ENCODE results near the gene ZNF429. TPM values are rescaled to one million over a fixed set of nuclear protein-coding genes. Genes with fewer than 3 reads are reported as not detected.
A peak's percentile ranks its signal among the peaks of the same experiment; 100 is the strongest.

Gene ZNF429
- total RNA-seq, 2 experiments from 2014 or later: 11.8 to 14.7 TPM

DNA sequence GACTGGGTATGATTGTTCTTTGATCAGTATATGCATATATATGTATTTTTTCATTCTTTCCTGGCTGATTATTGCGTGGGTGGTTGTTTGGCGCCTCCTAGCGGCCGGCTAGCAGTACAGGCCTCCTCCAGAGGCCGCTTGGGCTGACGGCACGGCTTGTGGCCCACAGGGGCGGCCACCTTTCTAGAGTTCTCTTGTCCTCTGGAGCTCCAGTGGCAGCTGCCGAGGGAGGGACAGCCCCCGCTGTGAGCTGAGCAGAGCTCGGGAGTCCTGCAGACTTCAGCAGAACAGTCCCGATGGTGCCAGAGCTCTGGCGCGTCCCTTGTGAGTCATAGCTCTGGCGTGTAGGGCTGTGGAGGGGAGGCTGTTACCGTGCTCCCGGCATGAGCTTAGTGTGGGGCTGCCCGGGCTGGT lies 22.5 kb upstream of the ZNF429 start:
- no peaks in the 10 kb centered on the region for H3K27me3 Mint-ChIP-seq
- no peak overlapping the region for H3K27ac Mint-ChIP-seq
- POLR2A ChIA-PET: no interaction called here
- H3K4me1 Mint-ChIP-seq (ENCODE audit: low read depth): no peaks in the 10 kb centered on the region
- TF ChIP-seq, protein P1, sequence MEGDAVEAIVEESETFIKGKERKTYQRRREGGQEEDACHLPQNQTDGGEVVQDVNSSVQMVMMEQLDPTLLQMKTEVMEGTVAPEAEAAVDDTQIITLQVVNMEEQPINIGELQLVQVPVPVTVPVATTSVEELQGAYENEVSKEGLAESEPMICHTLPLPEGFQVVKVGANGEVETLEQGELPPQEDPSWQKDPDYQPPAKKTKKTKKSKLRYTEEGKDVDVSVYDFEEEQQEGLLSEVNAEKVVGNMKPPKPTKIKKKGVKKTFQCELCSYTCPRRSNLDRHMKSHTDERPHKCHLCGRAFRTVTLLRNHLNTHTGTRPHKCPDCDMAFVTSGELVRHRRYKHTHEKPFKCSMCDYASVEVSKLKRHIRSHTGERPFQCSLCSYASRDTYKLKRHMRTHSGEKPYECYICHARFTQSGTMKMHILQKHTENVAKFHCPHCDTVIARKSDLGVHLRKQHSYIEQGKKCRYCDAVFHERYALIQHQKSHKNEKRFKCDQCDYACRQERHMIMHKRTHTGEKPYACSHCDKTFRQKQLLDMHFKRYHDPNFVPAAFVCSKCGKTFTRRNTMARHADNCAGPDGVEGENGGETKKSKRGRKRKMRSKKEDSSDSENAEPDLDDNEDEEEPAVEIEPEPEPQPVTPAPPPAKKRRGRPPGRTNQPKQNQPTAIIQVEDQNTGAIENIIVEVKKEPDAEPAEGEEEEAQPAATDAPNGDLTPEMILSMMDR (IDR thresholded peaks at IDR 0.05): peak; percentile 86
- no peaks in the 10 kb centered on the region for H3K9me3 Mint-ChIP-seq
- no peak overlapping the region for H3K4me3 Mint-ChIP-seq
- peak; percentile 87 for ATAC-seq
- intact Hi-C loops (cut with micrococcal nuclease): loop anchor here (2.0 to 5.0 kb wide), 2 partner anchors 214 to 280 kb away; no protein-coding TSS in a partner anchor
- peak; percentile 72 for DNase-seq
- peaks cover 7% of the 10 kb centered on the region for H3K36me3 Mint-ChIP-seq (ENCODE audit: low read depth)
- CTCF ChIA-PET: interaction anchor here (0.6 to 2.3 kb wide), 16 partner anchors 8 to 369 kb away, joined by 3 to 15 read pairs (median 5); partner anchors contain the start of genes ZNF100 and ZNF429

DNA sequence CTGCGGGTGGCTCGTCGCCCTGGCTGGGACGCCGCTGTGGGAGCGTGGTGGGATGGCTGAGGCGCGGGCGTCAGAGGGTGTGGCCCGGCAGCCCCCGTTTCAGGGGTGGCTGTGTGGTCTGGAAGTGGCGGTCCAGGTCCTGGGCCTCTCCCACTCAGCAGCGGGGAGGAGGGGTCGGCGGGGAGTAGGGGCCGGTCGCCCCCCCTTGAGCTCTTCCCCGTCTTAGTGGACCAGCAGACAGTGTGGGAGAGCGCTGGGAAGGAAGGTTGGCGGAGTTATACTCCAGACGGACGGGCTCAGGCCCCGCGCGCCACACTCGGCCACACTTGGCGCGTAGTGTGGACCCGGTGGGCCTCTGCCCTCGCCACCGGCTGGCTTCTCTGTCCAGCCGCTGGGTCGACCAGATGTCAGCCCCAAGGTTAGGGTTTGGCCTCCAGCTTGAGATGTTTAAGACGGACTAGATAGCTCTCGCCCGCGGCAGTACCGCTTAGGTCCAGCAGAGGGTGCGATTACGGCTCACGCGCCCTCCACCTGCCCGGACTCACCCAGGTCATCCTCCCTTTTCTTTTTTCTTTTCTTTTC lies 21.7 kb upstream of the ZNF429 start:
- no peak overlapping the region for H3K27ac Mint-ChIP-seq
- CTCF ChIA-PET: interaction anchor here (0.6 to 2.3 kb wide), 22 partner anchors 9 to 664 kb away, joined by 3 to 15 read pairs (median 4); partner anchors contain the start of genes ZNF100 and ZNF429
- POLR2A ChIA-PET: no interaction called here
- H3K9me3 Mint-ChIP-seq: no peaks in the 10 kb centered on the region
- peaks cover 8% of the 10 kb centered on the region for H3K36me3 Mint-ChIP-seq (ENCODE audit: low read depth)
- intact Hi-C loops (cut with micrococcal nuclease): loop anchor here (2.0 to 5.0 kb wide), 2 partner anchors 214 to 281 kb away; no protein-coding TSS in a partner anchor
- no peaks in the 10 kb centered on the region for H3K4me1 Mint-ChIP-seq (ENCODE audit: low read depth)
- peak; percentile 82 for ATAC-seq
- TF ChIP-seq, protein P1 (IDR thresholded peaks at IDR 0.05): peak; percentile 76
- H3K4me3 Mint-ChIP-seq: no peak overlapping the region
- peak; percentile 77 for DNase-seq
- no peaks in the 10 kb centered on the region for H3K27me3 Mint-ChIP-seq

DNA sequence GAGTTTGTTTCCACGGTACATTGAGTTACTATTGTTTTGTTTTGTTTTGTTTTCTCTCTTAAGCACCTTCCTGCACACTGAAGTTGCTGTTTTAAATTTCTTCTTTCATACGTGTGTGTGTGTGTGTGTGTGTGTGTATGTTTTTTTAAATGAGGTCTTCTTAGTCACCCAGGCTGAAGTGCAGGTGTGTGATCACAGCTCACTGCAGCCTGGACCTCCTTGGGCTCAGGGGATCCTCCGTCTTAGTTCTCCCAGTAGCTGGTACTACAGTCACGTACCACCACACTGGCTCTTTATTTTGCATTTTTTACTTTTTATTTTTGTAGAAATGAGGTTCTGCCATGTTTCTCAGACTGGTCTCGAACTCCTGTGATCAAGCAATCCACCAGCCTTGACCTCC lies 20.8 kb upstream of the ZNF429 start:
- H3K27me3 Mint-ChIP-seq: no peaks in the 10 kb centered on the region
- ChIA-PET POLR2A (no interaction called here), CTCF (interaction anchor here (0.8 to 2.3 kb wide), 6 partner anchors 10 to 367 kb away, joined by 3 to 15 read pairs (median 4); no protein-coding TSS in a partner anchor)
- H3K36me3 Mint-ChIP-seq (ENCODE audit: low read depth): peaks cover 8% of the 10 kb centered on the region
- no peaks in the 10 kb centered on the region for H3K4me1 Mint-ChIP-seq (ENCODE audit: low read depth)
- no peak overlapping the region for H3K4me3 Mint-ChIP-seq
- ATAC-seq (no peak), DNase-seq (no peak)
- intact Hi-C loops (cut with micrococcal nuclease): loop anchor here (5.0 kb wide), 1 partner anchor 213 kb away; no protein-coding TSS in a partner anchor
- H3K9me3 Mint-ChIP-seq: no peaks in the 10 kb centered on the region
- H3K27ac Mint-ChIP-seq: no peak overlapping the region
- TF ChIP-seq, protein P1 (IDR thresholded peaks at IDR 0.05): no peak

DNA sequence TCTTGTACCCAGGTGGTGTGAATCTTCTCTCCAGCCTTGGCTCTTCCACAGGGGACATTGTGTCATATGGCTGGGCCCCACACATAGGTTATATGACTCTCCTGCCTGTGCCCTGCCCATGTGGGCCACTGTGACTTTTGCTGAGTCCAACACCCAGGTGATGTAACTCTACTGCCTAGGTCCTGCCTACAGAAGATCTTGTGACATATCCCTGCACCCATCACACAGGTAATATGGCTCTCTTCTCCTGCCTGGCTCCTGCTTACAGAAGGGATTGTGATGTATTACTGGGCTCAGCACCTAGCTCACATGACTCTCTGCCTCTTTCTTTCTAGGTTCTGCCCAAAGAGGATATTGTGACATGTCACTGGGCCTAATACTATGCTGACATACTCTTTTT lies 19.5 kb upstream of the ZNF429 start:
- intact Hi-C loops (cut with micrococcal nuclease): no loop called here
- Mint-ChIP-seq H3K4me1 (ENCODE audit: low read depth) (no peaks in the 10 kb centered on the region), H3K27ac (no peak overlapping the region), H3K9me3 (no peaks in the 10 kb centered on the region), H3K27me3 (no peaks in the 10 kb centered on the region), H3K36me3 (ENCODE audit: low read depth) (peaks cover 8% of the 10 kb centered on the region), H3K4me3 (no peak overlapping the region)
- ATAC-seq: no peak
- ChIA-PET CTCF (no interaction called here), POLR2A (no interaction called here)
- DNase-seq: no peak
- TF ChIP-seq, protein P1 (IDR thresholded peaks at IDR 0.05): no peak

DNA sequence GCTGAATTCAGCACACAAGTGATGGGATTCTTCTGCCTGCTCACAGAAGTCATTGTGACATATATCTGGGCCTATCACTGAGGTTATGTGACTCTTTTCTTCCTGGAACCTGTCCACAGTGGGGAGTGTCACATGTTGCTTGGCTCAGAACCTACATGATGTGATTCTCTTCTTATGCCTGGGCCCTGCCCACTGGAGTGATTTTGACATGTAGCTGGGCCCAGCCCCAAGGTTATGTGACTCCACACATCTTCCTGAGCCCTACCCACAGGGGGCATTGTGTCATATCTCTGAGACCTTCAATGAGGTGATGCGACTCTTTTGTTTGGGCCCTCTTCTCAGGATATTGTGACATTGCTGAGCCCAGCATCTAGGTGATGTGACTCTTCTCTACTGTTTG lies 17.4 kb upstream of the ZNF429 start:
- Mint-ChIP-seq H3K4me3 (no peak overlapping the region), H3K27me3 (no peaks in the 10 kb centered on the region), H3K4me1 (ENCODE audit: low read depth) (no peaks in the 10 kb centered on the region), H3K36me3 (ENCODE audit: low read depth) (peaks cover 10% of the 10 kb centered on the region), H3K9me3 (no peaks in the 10 kb centered on the region), H3K27ac (no peak overlapping the region)
- POLR2A ChIA-PET: no interaction called here
- ATAC-seq: no peak
- CTCF ChIA-PET: no interaction called here
- no peak for DNase-seq
- TF ChIP-seq, protein P1 (IDR thresholded peaks at IDR 0.05): no peak
- intact Hi-C loops (cut with micrococcal nuclease): no loop called here

Data from activated CD8-positive, alpha-beta T cell treated with anti-CD3 and anti-CD28 coated beads for 36 hours (primary cell).